IMR-90 (cell line): ENCODE data around the gene HRH1. TPM values are rescaled to one million over a fixed set of nuclear protein-coding genes. Genes with fewer than 3 reads are reported as not detected.

Experiments used
- ATAC-seq: fragments of 200-7000 bp; cut with Tn5 transposase; 2 replicates; pipeline ENCODE4 v1.9.1; 2020; ENCODE audit warnings: low read depth, mild to moderate bottlenecking, moderate library complexity
- BruUV-seq: library from RNA; stranded (reverse); fragments of 400-500 nt; replicated peaks from 2 replicates; lab custom pipeline; 2021; lab: Mats Ljungman, UMichigan
- CTCF ChIA-PET: fragments of 300-600 bp; formaldehyde crosslinking; extraction: SDS; loops from one replicate; lab custom pipeline; 2021; ENCODE audit warnings: antibody characterized with exemption; lab: Yijun Ruan, JAX
- POLR2A ChIA-PET: fragments of 300-600 bp; sonication (Branson Sonifier 250); formaldehyde crosslinking; loops from one replicate; lab custom pipeline; 2022; ENCODE audit warnings: antibody characterized with exemption; ENCODE audit not compliant: unreplicated experiment; lab: Charles Lee
- DNase-seq: peaks from one replicate; pipeline ENCODE4 v3.0.0; 2013
- H2AFZ ChIP-seq: replicated peaks from 2 replicates; pipeline ENCODE3; 2013; ENCODE audit warnings: low read length, mild to moderate bottlenecking; ENCODE audit not compliant: poor library complexity
- H2AK5ac ChIP-seq: 2 replicates; pipeline ENCODE4 v1.6.1; 2013; ENCODE audit warnings: low read depth, low read length, inconsistent platforms
- H2AK9ac ChIP-seq: replicated peaks from 2 replicates; pipeline ENCODE3; 2013; ENCODE audit warnings: mild to moderate bottlenecking, low read depth, low read length, moderate library complexity; ENCODE audit not compliant: poor library complexity
- H2BK120ac ChIP-seq: 2 replicates; pipeline ENCODE4 v1.6.1; 2013; ENCODE audit warnings: low read depth, low read length, inconsistent platforms
- H2BK15ac ChIP-seq: 3 replicates; pipeline ENCODE4 v1.6.1; 2013; ENCODE audit warnings: low read depth, low read length, inconsistent platforms
- H2BK20ac ChIP-seq: 2 replicates; pipeline ENCODE4 v1.6.1; 2013; ENCODE audit warnings: low read depth, mild to moderate bottlenecking, inconsistent platforms, low read length, moderate library complexity
- H2BK5ac ChIP-seq: 2 replicates; pipeline ENCODE4 v1.6.1; 2013; ENCODE audit warnings: mild to moderate bottlenecking, low read depth, low read length, inconsistent platforms; ENCODE audit not compliant: poor library complexity, severe bottlenecking
- H3K14ac ChIP-seq: replicated peaks from 2 replicates; pipeline ENCODE4 v1.6.1; 2013; ENCODE audit warnings: low read depth, low read length, inconsistent platforms
- H3K18ac ChIP-seq: 2 replicates; pipeline ENCODE4 v1.6.1; 2013; ENCODE audit warnings: low read depth, low read length, control low read depth
- H3K23ac ChIP-seq: 2 replicates; pipeline ENCODE4 v1.6.1; 2013; ENCODE audit warnings: low read depth, low read length, inconsistent platforms
- H3K27ac ChIP-seq: 2 replicates; pipeline ENCODE4 v1.5.1; 2013; ENCODE audit warnings: mild to moderate bottlenecking, control low read depth, low read length; ENCODE audit not compliant: insufficient read depth
- H3K27me3 ChIP-seq: 2 replicates; pipeline ENCODE4 v1.6.1; 2013; ENCODE audit warnings: low read length; ENCODE audit not compliant: control insufficient read depth, insufficient read depth
- H3K36me3 ChIP-seq: 2 replicates; pipeline ENCODE4 v1.6.1; 2013; ENCODE audit warnings: low read length, mixed read lengths; ENCODE audit not compliant: control insufficient read depth, insufficient read depth
- H3K4ac ChIP-seq: 2 replicates; pipeline ENCODE4 v1.6.1; 2013; ENCODE audit warnings: low read depth, low read length, inconsistent platforms
- H3K4me1 ChIP-seq: 2 replicates; pipeline ENCODE4 v1.6.1; 2013; ENCODE audit warnings: low read length, mixed read lengths; ENCODE audit not compliant: control insufficient read depth, insufficient read depth
- H3K4me2 ChIP-seq: 2 replicates; pipeline ENCODE4 v1.6.1; 2013; ENCODE audit warnings: low read depth, mild to moderate bottlenecking, control low read depth, low read length, moderate library complexity
- H3K4me3 ChIP-seq: 2 replicates; pipeline ENCODE4 v1.5.1; 2013; ENCODE audit warnings: low read depth, mild to moderate bottlenecking, control low read depth, low read length, moderate library complexity; ENCODE audit not compliant: insufficient read depth
- H3K56ac ChIP-seq: 2 replicates; pipeline ENCODE4 v1.6.1; 2013; ENCODE audit warnings: low read length, inconsistent platforms; ENCODE audit not compliant: insufficient read depth; ENCODE audit errors: extremely low read depth
- H3K79me1 ChIP-seq, 2 experiments: 2 replicates each; pipeline ENCODE4 v1.6.1; 2013; ENCODE audit warnings: low read length in 2 of 2, inconsistent platforms in 1 of 2, low read depth in 1 of 2
- H3K9ac ChIP-seq: 2 replicates; pipeline ENCODE4 v1.6.1; 2013; ENCODE audit warnings: low read depth, low read length, control low read depth
- H3K9me1 ChIP-seq: 2 replicates; pipeline ENCODE4 v1.6.1; 2013; ENCODE audit warnings: low read length, inconsistent platforms; ENCODE audit not compliant: insufficient read depth
- H3K9me3 ChIP-seq: 2 replicates; pipeline ENCODE4 v1.6.1; 2013; ENCODE audit warnings: low read length; ENCODE audit not compliant: control insufficient read depth, insufficient read depth
- H4K20me1 ChIP-seq: 2 replicates; pipeline ENCODE4 v1.6.1; 2013; ENCODE audit warnings: low read length, inconsistent platforms; ENCODE audit not compliant: insufficient read depth
- H4K5ac ChIP-seq: 2 replicates; pipeline ENCODE4 v1.6.1; 2013; ENCODE audit warnings: mild to moderate bottlenecking, low read depth, low read length, control low read depth
- H4K8ac ChIP-seq, 2 experiments: 2 replicates each; pipeline ENCODE4 v1.6.1; 2013; ENCODE audit warnings: low read depth in 2 of 2, low read length in 2 of 2, control low read depth in 1 of 2, inconsistent platforms in 1 of 2
- H4K91ac ChIP-seq: 2 replicates; pipeline ENCODE4 v1.6.1; 2013; ENCODE audit warnings: low read depth, low read length, inconsistent platforms; ENCODE audit not compliant: insufficient read depth
- BHLHE40 ChIP-seq: fragments of 150-350 bp; IDR thresholded peaks from 2 replicates; pipeline ENCODE4 v1.6.1; 2016; ENCODE audit warnings: mild to moderate bottlenecking, low read depth, low read length
- CEBPB ChIP-seq: IDR thresholded peaks from 2 replicates; pipeline ENCODE4 v1.6.1; 2012; ENCODE audit warnings: low read depth, low read length, improper control_type of control experiment
- CHD1 ChIP-seq: IDR thresholded peaks from 2 replicates; pipeline ENCODE4 v1.6.1; 2012; ENCODE audit warnings: low read depth, low read length, improper control_type of control experiment
- CTCF ChIP-seq: conservative IDR thresholded peaks from 2 replicates; pipeline ENCODE4 v1.5.1; 2012; ENCODE audit warnings: mild to moderate bottlenecking, low read depth, low read length, improper control_type of control experiment
- ELK1 ChIP-seq: fragments of 150-350 bp; IDR thresholded peaks from 2 replicates; pipeline ENCODE4 v1.6.1; 2016; ENCODE audit warnings: low read depth, mild to moderate bottlenecking, low read length, moderate library complexity, borderline replicate concordance
- MAFK ChIP-seq: IDR thresholded peaks from 2 replicates; pipeline ENCODE4 v1.6.1; 2012; ENCODE audit warnings: low read depth, low read length, improper control_type of control experiment
- MAZ ChIP-seq: IDR thresholded peaks from 2 replicates; pipeline ENCODE4 v1.6.1; 2012; ENCODE audit warnings: low read depth, mild to moderate bottlenecking, low read length, improper control_type of control experiment, moderate library complexity, borderline replicate concordance
- MXI1 ChIP-seq: IDR thresholded peaks from 2 replicates; pipeline ENCODE4 v1.6.1; 2012; ENCODE audit warnings: low read depth, mild to moderate bottlenecking, low read length, moderate library complexity, borderline replicate concordance
- NFE2L2 ChIP-seq: fragments of 150-350 bp; IDR thresholded peaks from 2 replicates; pipeline ENCODE4 v1.6.1; 2016; ENCODE audit warnings: low read depth, mild to moderate bottlenecking, low read length
- POLR2A ChIP-seq: IDR thresholded peaks from 2 replicates; pipeline ENCODE4 v1.6.1; 2012; ENCODE audit warnings: mild to moderate bottlenecking, low read depth, low read length
- RAD21 ChIP-seq: IDR thresholded peaks from 2 replicates; pipeline ENCODE4 v1.6.1; 2012; ENCODE audit warnings: low read length, improper control_type of control experiment
- RCOR1 ChIP-seq: IDR thresholded peaks from 2 replicates; pipeline ENCODE4 v1.6.1; 2012; ENCODE audit warnings: mild to moderate bottlenecking, low read length, improper control_type of control experiment; ENCODE audit not compliant: insufficient replicate concordance
- SMC3 ChIP-seq: fragments of 150-350 bp; IDR thresholded peaks from 2 replicates; pipeline ENCODE4 v1.6.1; 2016; ENCODE audit warnings: low read depth, mild to moderate bottlenecking, antibody characterized with exemption, low read length, moderate library complexity
- USF2 ChIP-seq: fragments of 150-350 bp; IDR thresholded peaks from 2 replicates; pipeline ENCODE4 v1.6.1; 2017; ENCODE audit warnings: mild to moderate bottlenecking, antibody characterized with exemption, low read length, low read depth
- WGBS, 2 experiments: methylation state at CpG; one replicate each; pipeline versions ENCODE4 v1.1.5 to v1.1.7; 2013; ENCODE audit warnings: missing lambda C conversion rate in 2 of 2; ENCODE audit not compliant: insufficient read length in 1 of 2; ENCODE audit errors: extremely low coverage in 2 of 2; 5-methylcytosine and 5-hydroxymethylcytosine counted together
- dilution Hi-C: fragments of 300-500 bp; cut with HindIII; formaldehyde crosslinking; loops from one replicate; pipeline ENCODE4 v1.14.3; 2018; ENCODE audit warnings: low sequenced_read_pairs; ENCODE audit not compliant: unreplicated experiment
- in situ Hi-C: fragments of 300-500 bp; cut with MboI; formaldehyde crosslinking; loops from 3 replicates; pipeline ENCODE4 v1.14.3; 2019; ENCODE audit warnings: low sequenced_read_pairs, inconsistent platforms, mixed read lengths
- intact Hi-C: fragments of 100-400 bp; cut with micrococcal nuclease; formaldehyde crosslinking; loops from 2 replicates; pipeline ENCODE4 v1.10.0; 2022
- polyA plus RNA-seq, 3 experiments: library from polyadenylated mRNA; depleted of rRNA; stranded (reverse); fragments of >200 nt; gene quantifications; 2 replicates each; pipeline ENCODE4 v1.2.3, GENCODE V29; 2012; ENCODE audit warnings: low replicate concordance in 1 of 3
- total RNA-seq: library from RNA; depleted of rRNA; stranded (reverse); fragments of >200 nt; gene quantifications from 2 replicates; pipeline ENCODE4 v1.2.3, GENCODE V29; 2012

Gene HRH1
- total and polyA plus RNA-seq, 2 of the 4 experiments (the other 2 are of a cell fraction) = 7.6 to 16.1 TPM

GRCh38 chr3:11250902-11251806 lies 96.9 kb downstream of the HRH1 start:
- Histone ChIP-seq H3K4me2 (no peak overlapping the region), H3K9me3 (no peaks in the 10 kb centered on the region), H3K27me3 (no peaks in the 10 kb centered on the region), H4K91ac (no peak overlapping the region), H4K20me1 (0 out of 2 replicates have a peak, but pooled peaks cover 4% of the 10 kb centered on the region), H2BK120ac (no peak overlapping the region; the same call in 1 of the 2 replicates), H2BK5ac (no peak overlapping the region), H2AK5ac (no peak overlapping the region), H3K4ac (no peak overlapping the region; the same call in 1 of the 2 replicates), H3K56ac (no peak overlapping the region), H3K18ac (no peak overlapping the region), H2BK15ac (no peak overlapping the region), H3K79me1 (peaks cover 38 to 64% of the 10 kb centered on the region in 2 experiments), H4K5ac (no peak overlapping the region), H2BK20ac (no peak overlapping the region), H3K4me3 (no peak overlapping the region), H3K27ac (no peak overlapping the region), H2AFZ (no peak overlapping the region), H3K14ac (no peak overlapping the region), H3K9ac (no peak overlapping the region), H3K36me3 (peaks cover 9% of the 10 kb centered on the region), H4K8ac (no peak overlapping the region), H2AK9ac (no peak overlapping the region), H3K9me1 (peaks cover 7% of the 10 kb centered on the region), H3K23ac (no peak overlapping the region), H3K4me1 (peaks cover 5% of the 10 kb centered on the region)
- ATAC-seq (no peak), DNase-seq (peak; percentile 24)
- intact Hi-C loops = no loop called here
- in situ Hi-C loops = no loop called here
- POLR2A ChIA-PET = no interaction called here
- CTCF ChIA-PET = no interaction called here
- WGBS, 2 experiments = no CpG with 5 or more reads among the region's 10 CpGs
- dilution Hi-C loops = no loop called here
- no TSS peak for BruUV-seq
- TF ChIP-seq MAZ = no peak
- no peak for TF ChIP-seq ELK1
- no peak for TF ChIP-seq RAD21
- TF ChIP-seq POLR2A = no peak
- no peak for TF ChIP-seq SMC3
- no peak for TF ChIP-seq CTCF
- TF ChIP-seq MXI1 = no peak
- TF ChIP-seq CEBPB = no peak
- TF ChIP-seq RCOR1 = no peak
- TF ChIP-seq BHLHE40 = no peak
- TF ChIP-seq MAFK = no peak
- no peak for TF ChIP-seq USF2
- no peak for TF ChIP-seq CHD1
- TF ChIP-seq NFE2L2 = no peak
